Caco-2 (cell line): ENCODE data around the gene ERFL. TPM values are rescaled to one million over a fixed set of nuclear protein-coding genes. Genes with fewer than 3 reads are reported as not detected.

Experiments
- BruUV-seq: library from RNA; stranded (reverse); fragments of 400-500 nt; replicated peaks from 2 replicates; lab custom pipeline; 2021; lab: Mats Ljungman, UMichigan
- CTCF ChIA-PET: fragments of 300-600 bp; sonication (Branson Sonifier 250); formaldehyde crosslinking; loops from one replicate; lab custom pipeline; 2022; ENCODE audit warnings: antibody characterized with exemption; lab: Charles Lee
- POLR2A ChIA-PET: fragments of 300-600 bp; sonication (Branson Sonifier 250); formaldehyde crosslinking; loops from one replicate; lab custom pipeline; 2022; ENCODE audit warnings: antibody characterized with exemption; lab: Charles Lee
- DNase-seq, 2 experiments: peaks; one replicate each; pipeline versions ENCODE4 v3.0.0 to v3.0.0-alpha.2; 2020 to 2022
- H3K27me3 ChIP-seq: replicated peaks from 2 replicates; pipeline ENCODE4 v1.6.0; 2011; ENCODE audit warnings: low read length; ENCODE audit not compliant: control insufficient read depth, insufficient read depth
- H3K36me3 ChIP-seq: 2 replicates; pipeline ENCODE4 v1.5.1; 2011; ENCODE audit warnings: low read length; ENCODE audit not compliant: control insufficient read depth, insufficient read depth
- H3K4me1 ChIP-seq: fragments of 250-450 bp; sonication (Bioruptor Pico); 2 replicates; pipeline ENCODE4 v1.5.1; 2020; ENCODE audit warnings: mild to moderate bottlenecking
- H3K4me3 ChIP-seq: 2 replicates; pipeline ENCODE4 v1.5.1; 2011; ENCODE audit warnings: low read depth, mild to moderate bottlenecking, control low read depth, low read length
- H3K9me3 ChIP-seq: fragments of 250-450 bp; sonication (Bioruptor Pico); 2 replicates; pipeline ENCODE4 v1.5.1; 2020; ENCODE audit warnings: mild to moderate bottlenecking, moderate library complexity
- H3K27ac Mint-ChIP-seq: one replicate; pipeline ENCODE4 v1.8.0; 2022; ENCODE audit warnings: mixed read lengths; ENCODE audit not compliant: unreplicated experiment
- H3K27me3 Mint-ChIP-seq: one replicate; pipeline ENCODE4 v1.8.0; 2022; ENCODE audit warnings: mixed read lengths; ENCODE audit not compliant: insufficient read depth, unreplicated experiment
- H3K36me3 Mint-ChIP-seq: one replicate; pipeline ENCODE4 v1.8.0; 2022; ENCODE audit warnings: mild to moderate bottlenecking, mixed read lengths; ENCODE audit not compliant: insufficient read depth, unreplicated experiment
- H3K4me1 Mint-ChIP-seq: one replicate; pipeline ENCODE4 v1.8.0; 2022; ENCODE audit warnings: low read depth, mixed read lengths; ENCODE audit not compliant: unreplicated experiment
- H3K4me3 Mint-ChIP-seq: one replicate; pipeline ENCODE4 v1.8.0; 2022; ENCODE audit warnings: mild to moderate bottlenecking, moderate library complexity, mixed read lengths; ENCODE audit not compliant: unreplicated experiment
- H3K9me3 Mint-ChIP-seq: one replicate; pipeline ENCODE4 v1.8.0; 2022; ENCODE audit warnings: mixed read lengths; ENCODE audit not compliant: unreplicated experiment
- intact Hi-C: fragments of 100-400 bp; cut with micrococcal nuclease; formaldehyde crosslinking; loops from one replicate; pipeline ENCODE4 v1.10.0; 2022; ENCODE audit not compliant: unreplicated experiment
- total RNA-seq: library from RNA; stranded (reverse); gene quantifications from 2 replicates; pipeline ENCODE4 v1.2.3, GENCODE V29; 2022
- TF ChIP-seq, protein P1 (sequence below), 2 experiments: fragments of 200-600 bp in 1 of 2; IDR thresholded peaks; 1 replicate in 1 of 2; 2 replicates in 1 of 2; pipeline versions ENCODE4 v1.5.1 to v1.8.0; 2011 to 2022; ENCODE audit warnings: antibody characterized with exemption in 1 of 2, control low read depth in 1 of 2, inconsistent platforms in 1 of 2, low read depth in 1 of 2, low read length in 1 of 2, mild to moderate bottlenecking in 1 of 2, moderate library complexity in 1 of 2; ENCODE audit not compliant: insufficient read depth in 1 of 2, severe bottlenecking in 1 of 2, unreplicated experiment in 1 of 2

The ERFL gene
- total RNA-seq, 1 experiment from 2014 or later: 0.23 TPM

DNA sequence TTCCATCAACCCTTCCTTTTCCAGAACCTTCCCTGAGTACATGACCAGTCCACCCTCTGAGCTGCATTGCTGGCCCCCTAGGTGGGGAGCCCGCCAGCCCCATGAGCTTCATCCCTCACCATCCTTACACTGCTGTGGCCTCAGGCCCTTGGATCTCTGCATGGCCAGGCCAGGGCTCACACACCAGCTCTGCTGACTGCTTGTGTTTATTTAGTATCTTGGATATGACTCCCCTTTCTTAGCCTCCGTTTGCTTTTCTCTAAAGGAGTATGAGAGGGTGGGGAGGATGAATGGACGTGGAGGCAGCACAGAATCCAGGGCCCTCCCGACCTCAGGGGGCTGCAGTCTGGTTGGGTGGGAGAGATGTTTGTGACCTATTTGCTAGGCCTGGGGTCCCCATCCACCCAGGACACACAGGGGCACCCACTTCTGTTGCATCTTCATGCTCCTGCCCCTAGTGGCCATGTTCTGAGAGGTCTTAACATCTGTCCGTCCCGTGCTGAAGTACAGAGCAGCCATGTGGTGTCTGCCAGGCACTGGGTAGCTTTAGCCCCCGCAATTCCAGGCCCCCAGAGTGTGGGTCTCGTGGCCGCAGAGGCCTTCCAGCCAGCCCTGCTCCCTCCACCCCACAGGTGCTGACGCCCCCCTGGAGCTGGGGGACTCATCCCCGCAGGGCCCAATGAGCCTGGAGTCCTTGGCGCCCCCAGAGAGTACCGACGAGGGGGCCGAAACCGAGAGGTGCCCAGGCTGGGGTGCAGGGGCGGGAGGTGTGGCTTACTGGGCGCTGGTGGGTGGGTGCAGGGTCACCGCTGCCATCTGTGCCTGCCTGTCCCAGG, 32.3 kb downstream of the ERFL start:
- no peaks in the 10 kb centered on the region for H3K27me3 ChIP-seq
- H3K9me3 ChIP-seq: no peaks in the 10 kb centered on the region
- intact Hi-C loops: no loop called here
- H3K4me1 ChIP-seq: peaks cover 5% of the 10 kb centered on the region; the same call in 1 of the 2 replicates
- peaks cover 7% of the 10 kb centered on the region for H3K4me1 Mint-ChIP-seq
- H3K36me3 ChIP-seq: peaks cover 2% of the 10 kb centered on the region; the same call in 1 of the 2 replicates
- H3K9me3 Mint-ChIP-seq: no peaks in the 10 kb centered on the region
- CTCF ChIA-PET: no interaction called here
- no peak for DNase-seq
- H3K27me3 Mint-ChIP-seq: no peaks in the 10 kb centered on the region
- TF ChIP-seq, protein P1, sequence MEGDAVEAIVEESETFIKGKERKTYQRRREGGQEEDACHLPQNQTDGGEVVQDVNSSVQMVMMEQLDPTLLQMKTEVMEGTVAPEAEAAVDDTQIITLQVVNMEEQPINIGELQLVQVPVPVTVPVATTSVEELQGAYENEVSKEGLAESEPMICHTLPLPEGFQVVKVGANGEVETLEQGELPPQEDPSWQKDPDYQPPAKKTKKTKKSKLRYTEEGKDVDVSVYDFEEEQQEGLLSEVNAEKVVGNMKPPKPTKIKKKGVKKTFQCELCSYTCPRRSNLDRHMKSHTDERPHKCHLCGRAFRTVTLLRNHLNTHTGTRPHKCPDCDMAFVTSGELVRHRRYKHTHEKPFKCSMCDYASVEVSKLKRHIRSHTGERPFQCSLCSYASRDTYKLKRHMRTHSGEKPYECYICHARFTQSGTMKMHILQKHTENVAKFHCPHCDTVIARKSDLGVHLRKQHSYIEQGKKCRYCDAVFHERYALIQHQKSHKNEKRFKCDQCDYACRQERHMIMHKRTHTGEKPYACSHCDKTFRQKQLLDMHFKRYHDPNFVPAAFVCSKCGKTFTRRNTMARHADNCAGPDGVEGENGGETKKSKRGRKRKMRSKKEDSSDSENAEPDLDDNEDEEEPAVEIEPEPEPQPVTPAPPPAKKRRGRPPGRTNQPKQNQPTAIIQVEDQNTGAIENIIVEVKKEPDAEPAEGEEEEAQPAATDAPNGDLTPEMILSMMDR (IDR thresholded peaks at IDR 0.05; ENCODE audit: insufficient read depth in 1 of 2, low read depth in 1 of 2, low read length in 1 of 2, severe bottlenecking in 1 of 2, unreplicated experiment in 1 of 2): peak; percentile 43 to 62
- H3K27ac Mint-ChIP-seq: no peak overlapping the region
- POLR2A ChIA-PET: no interaction called here
- no peak overlapping the region for H3K4me3 ChIP-seq
- no peak overlapping the region for H3K4me3 Mint-ChIP-seq
- peaks cover 36% of the 10 kb centered on the region for H3K36me3 Mint-ChIP-seq
- no TSS peak for BruUV-seq

DNA sequence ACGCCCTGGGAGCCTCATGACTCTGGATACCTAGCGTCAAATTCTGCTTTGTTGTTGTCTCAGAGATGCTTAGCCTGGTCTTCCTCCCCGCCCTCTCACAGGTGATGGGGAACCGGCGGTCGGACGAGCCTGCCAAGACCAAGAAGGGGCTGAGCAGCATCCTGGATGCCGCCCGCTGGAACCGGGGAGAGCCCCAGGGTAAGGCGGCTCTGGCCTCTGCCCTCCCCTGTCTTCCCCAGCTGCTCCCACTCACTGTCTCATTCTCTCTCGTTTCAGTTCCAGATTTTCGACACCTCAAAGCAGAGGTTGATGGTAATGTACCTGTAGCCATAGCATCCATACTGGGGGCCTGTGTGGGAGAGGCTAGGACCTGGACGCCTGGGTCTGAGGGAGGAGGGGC, 33.9 kb downstream of the ERFL start:
- H3K9me3 ChIP-seq: no peaks in the 10 kb centered on the region
- Mint-ChIP-seq H3K36me3 (peaks cover 35% of the 10 kb centered on the region), H3K4me1 (peaks cover 7% of the 10 kb centered on the region), H3K27me3 (no peaks in the 10 kb centered on the region), H3K27ac (no peak overlapping the region), H3K4me3 (no peak overlapping the region), H3K9me3 (no peaks in the 10 kb centered on the region)
- ChIA-PET POLR2A (no interaction called here), CTCF (no interaction called here)
- no peak for DNase-seq
- intact Hi-C loops: no loop called here
- no peak overlapping the region for H3K4me3 ChIP-seq
- no peaks in the 10 kb centered on the region for H3K27me3 ChIP-seq
- peaks cover 5% of the 10 kb centered on the region; the same call in 1 of the 2 replicates for H3K4me1 ChIP-seq
- TF ChIP-seq, protein P1 (IDR thresholded peaks at IDR 0.05; ENCODE audit: insufficient read depth in 1 of 2, low read depth in 1 of 2, low read length in 1 of 2, severe bottlenecking in 1 of 2, unreplicated experiment in 1 of 2): no peak
- H3K36me3 ChIP-seq: peaks cover 2% of the 10 kb centered on the region; the same call in 1 of the 2 replicates
- no TSS peak for BruUV-seq

DNA sequence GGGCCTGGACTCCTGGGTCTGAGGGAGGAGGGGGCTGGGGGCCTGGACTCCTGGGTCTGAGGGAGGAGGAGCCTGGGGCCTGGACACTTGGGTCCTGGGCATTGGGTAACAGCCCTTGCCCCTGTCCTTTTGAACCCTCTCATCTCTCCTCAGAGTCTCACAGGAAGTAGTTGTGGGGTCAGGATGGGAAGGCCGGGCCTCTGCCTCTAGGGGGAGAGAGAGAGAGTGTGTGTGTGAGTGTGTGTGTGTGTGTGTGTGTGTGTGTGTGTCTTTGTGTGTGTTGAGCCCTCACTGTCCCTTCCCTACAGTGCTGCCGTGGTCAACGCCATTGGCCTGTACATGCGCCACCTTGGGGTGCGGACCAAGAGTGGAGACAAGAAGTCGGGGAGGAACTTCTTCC, 34.4 kb downstream of the ERFL start:
- H3K9me3 ChIP-seq: no peaks in the 10 kb centered on the region
- Mint-ChIP-seq H3K9me3 (no peaks in the 10 kb centered on the region), H3K27ac (no peak overlapping the region), H3K36me3 (peaks cover 30% of the 10 kb centered on the region), H3K27me3 (no peaks in the 10 kb centered on the region), H3K4me1 (peaks cover 7% of the 10 kb centered on the region), H3K4me3 (no peak overlapping the region)
- no peak overlapping the region for H3K4me3 ChIP-seq
- peaks cover 3% of the 10 kb centered on the region for H3K36me3 ChIP-seq
- intact Hi-C loops: no loop called here
- H3K27me3 ChIP-seq: no peaks in the 10 kb centered on the region
- DNase-seq: peak; percentile 45 to 61
- CTCF ChIA-PET: no interaction called here
- no TSS peak for BruUV-seq
- TF ChIP-seq, protein P1 (IDR thresholded peaks at IDR 0.05; ENCODE audit: insufficient read depth in 1 of 2, low read depth in 1 of 2, low read length in 1 of 2, severe bottlenecking in 1 of 2, unreplicated experiment in 1 of 2): no peak
- POLR2A ChIA-PET: no interaction called here
- peaks cover 5% of the 10 kb centered on the region; the same call in 1 of the 2 replicates for H3K4me1 ChIP-seq
